HCT116 (cell line): ENCODE results near the gene VAV2. TPM values are rescaled to one million over a fixed set of nuclear protein-coding genes. Genes with fewer than 3 reads are reported as not detected.

ENCODE experiments used
- ATAC-seq: fragments of 200-7000 bp; cut with Tn5 transposase; 2 replicates; pipeline ENCODE4 v1.9.1; 2020; ENCODE audit warnings: mild to moderate bottlenecking, moderate library complexity
- BruUV-seq: library from RNA; stranded (reverse); fragments of 400-500 nt; replicated peaks from 2 replicates; lab custom pipeline; 2021; lab: Mats Ljungman, UMichigan
- CTCF ChIA-PET: fragments of 300-600 bp; sonication (Branson Sonifier 250); formaldehyde crosslinking; loops from one replicate; lab custom pipeline; 2021; ENCODE audit warnings: antibody characterized with exemption; lab: Charles Lee
- POLR2A ChIA-PET: fragments of 300-600, 350-600 bp; sonication (Branson Sonifier 250); formaldehyde crosslinking; loops from one replicate; lab custom pipeline; 2021; ENCODE audit warnings: antibody characterized with exemption; lab: Charles Lee
- RAD21 ChIA-PET, 2 experiments: fragments of 300-600 bp; sonication (Branson Sonifier 250); formaldehyde crosslinking; loops; one replicate each; lab custom pipeline; 2023; ENCODE audit warnings: low total read pairs in 2 of 2; ENCODE audit not compliant: uncharacterized antibody in 2 of 2, unreplicated experiment in 2 of 2, low non-redundant PET in 1 of 2; lab: Charles Lee
- DNase-seq: peaks from one replicate; pipeline ENCODE4 v3.0.0-alpha.2; 2010; ENCODE audit warnings: low read depth, low spot score
- H2AFZ ChIP-seq: fragments of 200-600 bp; shearing (Covaris generic), sonication (generic); 2 replicates; pipeline ENCODE4 v1.6.1; 2017; ENCODE audit warnings: low read depth, mixed run types, mixed read lengths, antibody characterized with exemption, low read length; ENCODE audit not compliant: poor library complexity, severe bottlenecking
- H3K27ac ChIP-seq: 2 replicates; pipeline ENCODE4 v1.5.1; 2012; ENCODE audit warnings: low read depth, low read length
- H3K27me3 ChIP-seq: fragments of 200-600 bp; sonication (generic); 2 replicates; pipeline ENCODE4 v1.6.1; 2016; ENCODE audit warnings: mixed run types, low read length, mixed read lengths; ENCODE audit not compliant: insufficient read depth
- H3K36me3 ChIP-seq, 2 experiments: fragments of 200-500 bp in 1 of 2; fragments of 200-600 bp in 1 of 2; sonication (Bioruptor generic) in 1 of 2; sonication (generic) in 1 of 2; 2 replicates each; pipeline versions ENCODE4 v1.5.1 to v1.6.1; 2014 to 2016; ENCODE audit warnings: low read length in 2 of 2, inconsistent platforms in 1 of 2, mixed read lengths in 1 of 2, mixed run types in 1 of 2; ENCODE audit not compliant: insufficient read depth in 2 of 2, control insufficient read depth in 1 of 2
- H3K4me1 ChIP-seq, 2 experiments: fragments of 200-600 bp in 1 of 2; sonication (generic) in 1 of 2; 2 replicates each; pipeline versions ENCODE4 v1.5.1 to v1.6.1; 2012 to 2017; ENCODE audit warnings: low read length in 2 of 2, inconsistent platforms in 1 of 2, mild to moderate bottlenecking in 1 of 2, mixed read lengths in 1 of 2, mixed run types in 1 of 2, moderate library complexity in 1 of 2; ENCODE audit not compliant: insufficient read depth in 2 of 2, control insufficient read depth in 1 of 2
- H3K4me2 ChIP-seq: fragments of 200-600 bp; sonication (generic); 2 replicates; pipeline ENCODE4 v1.6.1; 2017; ENCODE audit warnings: mixed run types, low read length, mixed read lengths
- H3K4me3 ChIP-seq, 2 experiments: fragments of 200-600 bp in 1 of 2; sonication (generic) in 1 of 2; replicated peaks in 1 of 2; 2 replicates each; pipeline ENCODE4 v1.5.1; 2011 to 2016; ENCODE audit warnings: low read length in 2 of 2, control low read depth in 1 of 2, low read depth in 1 of 2, mild to moderate bottlenecking in 1 of 2, mixed read lengths in 1 of 2, mixed run types in 1 of 2
- H3K79me2 ChIP-seq: fragments of 200-600 bp; sonication (generic); 2 replicates; pipeline ENCODE4 v1.6.1; 2017; ENCODE audit warnings: mild to moderate bottlenecking, mixed run types, low read length, moderate library complexity, mixed read lengths; ENCODE audit not compliant: insufficient read depth
- H3K9ac ChIP-seq: fragments of 200-600 bp; sonication (generic); 2 replicates; pipeline ENCODE4 v1.6.1; 2016; ENCODE audit warnings: low read length, mixed read lengths
- H3K9me2 ChIP-seq: fragments of 200-600 bp; sonication (generic), shearing (Covaris generic); 2 replicates; pipeline ENCODE4 v1.6.1; 2017; ENCODE audit warnings: mixed run types, mild to moderate bottlenecking, moderate library complexity; ENCODE audit not compliant: insufficient read depth
- H3K9me3 ChIP-seq, 2 experiments: fragments of 200-500 bp in 1 of 2; fragments of 200-600 bp in 1 of 2; sonication (Bioruptor generic) in 1 of 2; sonication (generic) in 1 of 2; 2 replicates each; pipeline ENCODE4 v1.6.1; 2014 to 2017; ENCODE audit warnings: low read length in 2 of 2, mixed read lengths in 2 of 2, inconsistent platforms in 1 of 2, low read depth in 1 of 2, mild to moderate bottlenecking in 1 of 2, mixed run types in 1 of 2, moderate library complexity in 1 of 2; ENCODE audit not compliant: control insufficient read depth in 1 of 2, insufficient read depth in 1 of 2
- H4K20me1 ChIP-seq: fragments of 200-600 bp; sonication (generic), shearing (Covaris generic); 2 replicates; pipeline ENCODE4 v1.6.1; 2017; ENCODE audit warnings: mixed run types, mild to moderate bottlenecking, moderate library complexity; ENCODE audit not compliant: insufficient read depth
- CBX3 ChIP-seq: IDR thresholded peaks from 2 replicates; pipeline ENCODE4 v1.6.1; 2012; ENCODE audit warnings: low read depth
- EGR1 ChIP-seq: IDR thresholded peaks from 2 replicates; pipeline ENCODE4 v1.6.1; 2012; ENCODE audit warnings: low read depth
- ELF1 ChIP-seq: IDR thresholded peaks from 2 replicates; pipeline ENCODE4 v1.6.1; 2012; ENCODE audit warnings: low read depth, borderline replicate concordance
- EZH2phosphoT487 ChIP-seq: fragments of 200-600 bp; IDR thresholded peaks from 2 replicates; pipeline ENCODE4 v1.6.1; 2018; ENCODE audit warnings: antibody characterized with exemption, borderline replicate concordance
- FOSL1 ChIP-seq: IDR thresholded peaks from 2 replicates; pipeline ENCODE4 v1.6.1; 2012; ENCODE audit warnings: low read depth
- POLR2A ChIP-seq: IDR thresholded peaks from 2 replicates; pipeline ENCODE4 v1.7.0; 2011; ENCODE audit warnings: borderline replicate concordance; ENCODE audit not compliant: insufficient read depth, insufficient read length; ENCODE audit errors: extremely low read depth
- POLR2AphosphoS5 ChIP-seq: IDR thresholded peaks from 2 replicates; pipeline ENCODE4 v1.6.1; 2011; ENCODE audit warnings: mild to moderate bottlenecking, low read depth, low read length, moderate library complexity
- RAD21 ChIP-seq: IDR thresholded peaks from 2 replicates; pipeline ENCODE4 v1.6.1; 2012; ENCODE audit warnings: low read depth, mild to moderate bottlenecking
- SP1 ChIP-seq: IDR thresholded peaks from 2 replicates; pipeline ENCODE4 v1.6.1; 2012; ENCODE audit warnings: low read depth
- ZNF274 ChIP-seq: fragments of 200-500 bp; sonication (Bioruptor generic); IDR thresholded peaks from 2 replicates; pipeline ENCODE4 v1.6.1; 2014; ENCODE audit warnings: mild to moderate bottlenecking, low read depth, low read length, inconsistent platforms
- intact Hi-C: fragments of 100-400 bp; cut with micrococcal nuclease; formaldehyde crosslinking; loops from 2 replicates; pipeline ENCODE4 v1.10.0; 2022
- total RNA-seq: library from RNA; stranded (reverse); gene quantifications from one replicate; pipeline ENCODE4 v1.2.1, GENCODE V29; 2021; ENCODE audit not compliant: unreplicated experiment
- TF ChIP-seq, protein P1 (sequence below): IDR thresholded peaks from 2 replicates; pipeline ENCODE4 v1.6.1; 2012; ENCODE audit warnings: low read depth

VAV2 gene
- total RNA-seq, 1 experiment from 2014 or later = 33.2 TPM

DNA sequence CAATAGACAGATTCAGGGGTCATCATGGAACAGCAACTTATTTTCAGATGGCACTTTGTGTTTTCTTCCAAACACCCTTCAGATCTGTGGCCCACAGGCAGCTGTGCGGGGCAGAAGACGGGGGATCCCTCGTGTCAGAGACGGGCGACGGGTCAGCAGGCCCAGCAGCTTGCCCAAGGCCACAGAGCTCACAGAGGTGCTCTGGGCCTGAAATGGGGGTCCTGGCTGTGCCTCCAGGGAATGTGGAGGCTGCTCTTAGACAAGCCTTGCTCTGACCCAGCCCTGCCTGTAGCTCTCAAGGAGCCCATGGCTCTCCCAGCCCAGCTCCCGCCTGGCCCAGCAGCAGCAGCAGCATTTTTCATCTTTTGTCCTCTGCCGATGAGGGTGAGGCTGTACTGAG lies 213.0 kb downstream of the VAV2 start:
- Histone ChIP-seq H3K27me3 (no peaks in the 10 kb centered on the region), H3K4me3 (no peak overlapping the region), H3K4me1 (no peaks in the 10 kb centered on the region), H3K79me2 (no peaks in the 10 kb centered on the region), H3K4me2 (no peak overlapping the region), H3K9ac (no peak overlapping the region), H3K9me3 (peaks cover 5 to 6% of the 10 kb centered on the region in 2 experiments; a peak in 2 of 4 replicates), H4K20me1 (no peaks in the 10 kb centered on the region), H3K36me3 (peaks cover 5 to 11% of the 10 kb centered on the region in 2 experiments), H3K27ac (no peak overlapping the region), H3K9me2 (no peaks in the 10 kb centered on the region), H2AFZ (no peak overlapping the region)
- ChIA-PET CTCF (interaction anchor here (1.1 kb wide), 1 partner anchor 320 kb away, joined by 3 read pairs; no protein-coding TSS in a partner anchor), POLR2A (no interaction called here), RAD21 (no interaction called here)
- no peak for ATAC-seq
- DNase-seq = no peak
- intact Hi-C loops = no loop called here
- BruUV-seq = no TSS peak
- TF ChIP-seq, protein P1, sequence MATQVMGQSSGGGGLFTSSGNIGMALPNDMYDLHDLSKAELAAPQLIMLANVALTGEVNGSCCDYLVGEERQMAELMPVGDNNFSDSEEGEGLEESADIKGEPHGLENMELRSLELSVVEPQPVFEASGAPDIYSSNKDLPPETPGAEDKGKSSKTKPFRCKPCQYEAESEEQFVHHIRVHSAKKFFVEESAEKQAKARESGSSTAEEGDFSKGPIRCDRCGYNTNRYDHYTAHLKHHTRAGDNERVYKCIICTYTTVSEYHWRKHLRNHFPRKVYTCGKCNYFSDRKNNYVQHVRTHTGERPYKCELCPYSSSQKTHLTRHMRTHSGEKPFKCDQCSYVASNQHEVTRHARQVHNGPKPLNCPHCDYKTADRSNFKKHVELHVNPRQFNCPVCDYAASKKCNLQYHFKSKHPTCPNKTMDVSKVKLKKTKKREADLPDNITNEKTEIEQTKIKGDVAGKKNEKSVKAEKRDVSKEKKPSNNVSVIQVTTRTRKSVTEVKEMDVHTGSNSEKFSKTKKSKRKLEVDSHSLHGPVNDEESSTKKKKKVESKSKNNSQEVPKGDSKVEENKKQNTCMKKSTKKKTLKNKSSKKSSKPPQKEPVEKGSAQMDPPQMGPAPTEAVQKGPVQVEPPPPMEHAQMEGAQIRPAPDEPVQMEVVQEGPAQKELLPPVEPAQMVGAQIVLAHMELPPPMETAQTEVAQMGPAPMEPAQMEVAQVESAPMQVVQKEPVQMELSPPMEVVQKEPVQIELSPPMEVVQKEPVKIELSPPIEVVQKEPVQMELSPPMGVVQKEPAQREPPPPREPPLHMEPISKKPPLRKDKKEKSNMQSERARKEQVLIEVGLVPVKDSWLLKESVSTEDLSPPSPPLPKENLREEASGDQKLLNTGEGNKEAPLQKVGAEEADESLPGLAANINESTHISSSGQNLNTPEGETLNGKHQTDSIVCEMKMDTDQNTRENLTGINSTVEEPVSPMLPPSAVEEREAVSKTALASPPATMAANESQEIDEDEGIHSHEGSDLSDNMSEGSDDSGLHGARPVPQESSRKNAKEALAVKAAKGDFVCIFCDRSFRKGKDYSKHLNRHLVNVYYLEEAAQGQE = no peak
- TF ChIP-seq CBX3 = no peak
- no peak for TF ChIP-seq POLR2A
- TF ChIP-seq SP1 = no peak
- no peak for TF ChIP-seq FOSL1
- TF ChIP-seq EGR1 = no peak
- no peak for TF ChIP-seq RAD21
- no peak for TF ChIP-seq EZH2phosphoT487
- no peak for TF ChIP-seq ZNF274
- TF ChIP-seq POLR2AphosphoS5 = no peak
- no peak for TF ChIP-seq ELF1
